Epithelial cell of esophagus (primary cell): ENCODE data around the gene PDS5B.
A peak's percentile ranks its signal among the peaks of the same experiment; 100 is the strongest.

Experiments
- DNase-seq: peaks from one replicate; pipeline ENCODE4 v3.0.0; 2010; ENCODE audit warnings: low read depth
- H3K4me3 ChIP-seq: 2 replicates; pipeline ENCODE4 v1.5.1; 2011; ENCODE audit warnings: mild to moderate bottlenecking, low read length, control low read depth
- CTCF ChIP-seq: IDR thresholded peaks from 2 replicates; pipeline ENCODE4 v1.5.1; 2011; ENCODE audit warnings: low read depth, mild to moderate bottlenecking, low read length, control low read depth, inconsistent platforms; ENCODE audit not compliant: insufficient read depth; ENCODE audit errors: missing control alignments

The PDS5B gene

GRCh38 chr13:32581177-32581786, 5.0 kb upstream of the PDS5B start:
- no peak overlapping the region for H3K4me3 ChIP-seq
- DNase-seq: peak; percentile 29
- TF ChIP-seq CTCF: peak; percentile 47

- DNase-seq: no peak
- H3K4me3 ChIP-seq: no peak overlapping the region
- no peak for TF ChIP-seq CTCF
Observed at GRCh38 chr13:32582281-32582680, 4.0 kb upstream of the PDS5B start.

- DNase-seq: no peak
- H3K4me3 ChIP-seq: no peak overlapping the region
- TF ChIP-seq CTCF: no peak
Observed at GRCh38 chr13:32582991-32583390, 3.3 kb upstream of the PDS5B start.

GRCh38 chr13:32585550-32586079, 637 bp upstream of the PDS5B start:
- no peak for DNase-seq
- peak overlapping the region; percentile 63 for H3K4me3 ChIP-seq
- no peak for TF ChIP-seq CTCF

GRCh38 chr13:32587011-32587810, 959 bp downstream of the PDS5B start:
- no peak for TF ChIP-seq CTCF
- peak; percentile 52 for DNase-seq
- H3K4me3 ChIP-seq: peak overlapping the region; percentile 81

GRCh38 chr13:32587811-32588170, 1.5 kb downstream of the PDS5B start:
- peak overlapping the region; percentile 81 for H3K4me3 ChIP-seq
- DNase-seq: peak; percentile 34
- no peak for TF ChIP-seq CTCF
